NCI-H2196 (cell line): ENCODE measurements around the gene DRAP1.
"Not testable (repeated sequence)": the region's sequence is repeated elsewhere in the genome, so short reads cannot be mapped to it uniquely, and the experiment has no call there.

Experiments
- DNase-seq: peaks from one replicate; lab custom pipeline; 2025; ENCODE audit not compliant: unreplicated experiment; lab: John Stamatoyannopoulos, UW

DRAP1 gene

DNA sequence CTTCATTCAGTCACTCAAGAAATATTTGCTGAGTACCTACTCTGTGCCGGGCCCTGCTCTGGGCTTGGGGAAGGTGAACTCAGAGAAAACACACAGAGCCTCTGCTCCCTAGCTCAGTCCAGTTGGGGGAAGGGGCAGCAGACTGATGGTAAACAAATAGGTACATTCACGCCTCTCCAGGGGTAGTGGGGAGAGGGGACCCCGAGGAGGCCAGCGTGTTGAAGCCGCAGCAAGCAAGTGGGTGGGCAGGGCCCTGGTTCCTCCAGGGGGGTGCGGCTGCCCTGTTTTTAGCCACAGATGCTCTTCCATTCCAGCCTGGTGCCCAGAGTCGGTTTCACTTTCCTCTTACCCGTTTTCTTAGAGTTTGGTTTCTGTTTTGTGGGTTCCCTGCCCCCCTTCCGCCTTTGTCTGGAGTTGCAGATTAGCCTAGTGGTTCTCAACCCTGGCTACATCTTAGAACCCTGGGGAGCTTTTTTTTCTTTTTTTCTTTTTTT lies 8.7 kb downstream of the DRAP1 start:
- no peak for DNase-seq

DNA sequence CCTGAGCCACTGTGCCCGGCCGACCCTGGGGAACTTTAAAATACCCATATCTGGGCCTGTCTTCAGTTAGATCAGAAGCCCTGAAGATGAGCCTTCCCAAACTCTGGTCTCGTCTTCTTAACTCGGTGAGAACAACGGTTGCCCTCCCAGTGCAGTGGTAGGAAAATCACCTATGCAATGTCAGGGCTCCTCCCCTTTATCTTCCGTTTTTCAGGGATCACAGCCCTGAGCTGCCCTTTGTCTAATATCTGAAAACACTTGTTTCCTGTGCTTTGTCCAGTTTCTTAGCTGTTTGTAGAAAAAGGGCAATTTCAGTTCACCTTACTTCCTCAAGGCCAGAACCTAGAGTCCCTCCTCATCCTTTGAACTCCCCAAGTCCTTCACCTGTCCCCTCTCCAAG lies 9.4 kb downstream of the DRAP1 start:
- DNase-seq: no peak

DNA sequence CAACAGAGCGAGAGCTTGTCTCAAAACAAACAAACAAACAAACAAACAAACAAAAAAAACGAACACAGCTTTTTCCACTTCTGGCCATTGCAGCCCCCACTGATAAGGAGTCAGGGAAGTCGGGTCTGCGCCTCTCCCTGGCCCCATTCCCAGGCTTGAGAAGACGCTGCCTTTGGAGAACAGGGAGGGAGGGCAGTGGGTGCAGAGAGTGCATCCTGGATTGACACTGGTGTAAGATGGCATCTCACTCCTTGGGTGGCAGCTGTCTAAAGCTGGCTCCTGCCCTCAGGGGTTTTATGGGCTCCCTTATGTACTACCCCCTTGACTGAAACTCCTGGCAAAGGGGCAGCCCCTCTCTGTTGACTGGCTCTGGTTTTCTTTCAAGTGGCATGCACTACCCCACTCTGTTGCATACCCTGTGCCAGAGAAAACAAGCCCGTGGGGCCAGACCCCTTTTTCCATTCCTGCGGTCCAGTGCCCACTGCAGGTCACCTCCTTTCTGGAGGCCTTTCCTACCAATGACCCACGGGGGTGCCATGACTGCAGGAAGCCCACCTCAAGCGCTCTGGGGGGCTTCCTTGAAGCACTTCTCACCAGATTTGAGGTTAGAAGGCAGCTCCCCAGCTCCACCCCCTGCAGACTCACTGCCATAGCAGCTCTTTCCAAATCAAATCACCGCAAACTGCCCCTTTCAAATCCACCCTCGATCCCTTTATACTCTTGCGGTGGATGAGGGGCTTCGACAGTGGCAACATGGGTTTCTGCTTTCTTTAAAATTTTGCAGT lies 12.7 kb downstream of the DRAP1 start:
- DNase-seq: no peak

DNA sequence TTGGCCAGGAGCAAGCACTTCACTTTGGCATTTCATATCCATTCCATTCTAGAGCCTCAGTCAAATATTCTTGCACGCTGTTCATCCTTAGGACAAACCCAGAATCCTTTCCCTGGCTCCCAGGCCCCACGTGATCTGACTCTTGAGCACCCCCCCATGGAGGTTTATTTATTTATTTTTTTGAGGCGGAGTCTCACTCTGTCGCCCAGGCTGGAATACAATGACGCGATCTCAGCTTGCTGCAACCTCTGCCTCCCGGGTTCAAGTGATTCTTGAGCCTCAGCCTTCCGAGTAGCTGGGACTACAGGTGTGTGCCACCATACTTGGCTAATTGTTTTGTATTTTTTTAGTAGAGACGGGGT lies 13.3 kb downstream of the DRAP1 start:
- no peak for DNase-seq

DNA sequence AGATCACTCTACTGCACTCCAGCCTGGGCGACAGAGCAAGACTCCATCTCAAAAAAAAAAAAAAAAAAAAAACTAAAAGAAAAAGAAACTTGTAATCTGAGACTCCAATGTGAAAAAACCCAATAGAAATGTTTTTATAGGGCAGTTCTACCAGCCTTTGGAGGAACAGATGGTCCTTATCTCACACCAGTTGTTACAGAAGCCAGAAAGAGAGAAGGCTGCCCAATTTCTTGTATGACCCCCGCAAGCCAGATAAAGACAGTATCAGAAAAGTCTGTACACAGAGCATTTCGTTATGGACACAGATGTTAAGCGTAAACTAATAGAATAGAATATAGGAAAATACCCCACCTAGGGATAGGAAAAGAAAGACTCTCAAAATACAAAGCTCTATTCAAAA lies 14.8 kb downstream of the DRAP1 start:
- DNase-seq: no peak

DNA sequence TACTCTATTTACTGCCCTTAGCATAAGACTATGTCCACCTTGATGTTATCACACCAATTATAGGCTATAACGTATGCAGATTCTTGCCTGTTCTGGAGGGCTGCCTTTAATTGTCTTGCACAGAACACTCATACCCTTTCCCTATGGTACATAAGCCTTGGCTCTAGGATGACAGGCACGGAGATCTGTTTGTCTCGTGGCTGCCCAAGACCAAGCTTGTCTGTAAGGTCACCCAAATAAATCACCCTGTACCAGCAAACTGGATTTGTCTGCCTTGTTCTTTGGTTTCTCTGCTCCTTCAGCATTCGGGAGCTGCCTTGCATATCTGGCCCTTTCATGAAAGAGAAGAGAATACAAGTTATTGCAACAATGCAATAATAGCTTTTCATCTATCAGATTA lies 18.5 kb downstream of the DRAP1 start:
- no peak for DNase-seq

DNA sequence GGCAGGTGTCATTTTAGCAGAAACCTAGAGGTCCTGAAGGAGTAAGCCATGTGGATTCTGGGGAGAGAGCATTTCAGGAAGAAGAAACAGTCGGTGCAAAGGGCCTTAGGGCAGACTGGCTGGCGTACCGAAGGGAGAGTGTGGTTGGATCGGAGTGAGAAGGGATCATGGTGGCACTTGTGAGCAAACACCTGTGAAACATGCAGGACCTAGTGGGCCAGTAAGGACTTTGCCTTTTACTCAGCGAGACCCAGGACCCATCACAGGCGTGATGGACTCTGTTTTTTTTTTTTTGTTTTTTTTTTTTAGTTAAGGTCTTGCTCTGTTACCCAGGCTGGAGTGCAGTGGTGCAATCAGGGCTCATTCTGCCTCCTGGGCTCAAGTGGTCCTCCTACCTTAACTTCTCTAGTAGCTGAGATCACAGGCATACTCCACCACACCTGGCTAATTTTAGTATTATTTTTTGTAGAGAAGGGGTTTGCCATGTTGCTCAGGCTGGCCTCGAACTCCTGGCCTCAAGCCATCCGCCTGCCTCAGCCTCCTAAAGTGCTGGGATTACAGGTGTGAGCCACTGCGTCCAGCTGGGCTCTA lies 22.6 kb downstream of the DRAP1 start:
- no peak for DNase-seq

DNA sequence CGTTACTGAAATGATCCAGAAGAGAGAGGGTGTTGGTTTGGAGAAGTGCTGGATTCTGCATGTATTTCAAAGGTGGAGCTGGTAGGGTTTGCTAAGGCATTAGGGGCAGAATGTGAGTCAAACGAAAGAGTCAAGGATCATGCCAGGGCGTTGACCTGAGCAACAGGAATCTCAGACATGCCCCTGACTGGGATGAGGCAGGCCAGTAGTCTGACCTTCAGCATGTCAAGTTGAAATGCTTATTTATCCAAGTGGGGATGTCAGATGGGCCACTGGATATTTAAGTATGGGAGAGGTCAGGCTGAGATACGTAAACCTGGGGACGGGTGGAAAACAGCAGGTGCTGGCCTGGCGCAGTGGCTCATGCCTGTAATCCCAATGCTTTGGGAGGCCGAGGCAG lies 23.3 kb downstream of the DRAP1 start:
- no peak for DNase-seq

DNA sequence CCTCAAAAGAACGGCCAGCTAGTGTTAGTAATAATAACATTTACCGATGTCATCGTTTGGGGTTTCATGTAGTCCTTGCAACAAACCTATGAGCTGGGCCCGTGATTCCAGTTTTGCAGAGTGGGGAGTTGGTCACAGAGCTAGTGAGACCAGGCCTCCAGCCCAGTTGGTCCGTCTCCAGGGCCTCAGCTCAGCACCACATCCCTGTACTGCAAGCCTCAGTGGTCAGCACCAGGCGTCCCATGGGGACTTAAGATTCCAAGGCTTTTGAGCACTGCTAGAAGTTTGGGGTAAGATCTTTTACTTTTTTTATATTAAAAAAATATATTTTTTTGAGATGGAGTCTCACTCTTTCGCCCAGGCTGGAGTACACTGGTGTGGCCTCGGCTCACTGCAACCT lies 25.0 kb downstream of the DRAP1 start:
- DNase-seq: no peak

DNA sequence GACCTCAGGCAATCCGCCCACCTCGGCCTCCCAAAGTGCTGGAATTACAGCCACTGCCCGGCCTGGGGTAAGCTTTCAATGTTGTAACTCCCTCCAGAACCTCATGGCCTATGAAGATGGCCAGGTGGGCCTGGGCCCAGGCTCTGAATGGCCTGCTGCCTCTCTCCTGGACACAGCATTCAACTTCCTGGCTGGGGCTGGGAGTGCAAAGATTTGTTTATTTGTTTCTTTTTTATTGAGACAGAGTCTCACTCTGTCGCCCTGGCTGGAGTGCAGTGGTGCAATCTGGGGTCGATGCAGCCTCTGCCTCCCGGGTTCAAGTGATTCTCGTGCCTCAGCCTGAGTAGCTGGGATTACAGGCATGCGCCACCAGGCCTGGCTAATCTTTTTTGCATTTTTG lies 25.5 kb downstream of the DRAP1 start:
- DNase-seq: no peak

DNA sequence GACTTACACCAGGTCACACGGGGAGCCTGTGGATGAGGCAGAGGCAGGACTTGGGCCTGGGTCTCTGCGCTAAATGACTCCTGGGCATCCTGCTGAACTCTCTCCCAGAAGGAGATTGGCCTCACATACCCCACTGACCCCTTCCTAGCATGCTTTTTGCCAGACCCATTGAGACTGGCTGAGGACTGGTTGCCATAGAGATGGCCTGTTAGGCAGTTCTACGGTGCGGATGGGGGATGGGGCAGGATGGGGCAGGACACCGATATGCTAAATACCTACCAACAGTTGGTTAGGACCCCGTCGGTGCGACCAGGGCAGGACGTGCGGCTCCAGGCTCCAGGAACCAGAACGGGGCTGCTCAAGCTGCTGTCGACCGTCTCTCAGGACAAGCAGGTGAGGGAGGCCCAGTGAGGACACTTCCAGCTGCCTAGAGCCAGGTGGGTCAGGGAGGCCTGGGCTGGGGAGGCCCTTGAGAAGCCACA lies 26.2 kb downstream of the DRAP1 start, which contains the start of gene TSGA10IP:
Gene TSGA10IP, plus strand, starts transcription at position 51 of the 482 bp plus-strand sequence. Its CDS starts 196 bp downstream, at position 247.
- DNase-seq: no peak

DNA sequence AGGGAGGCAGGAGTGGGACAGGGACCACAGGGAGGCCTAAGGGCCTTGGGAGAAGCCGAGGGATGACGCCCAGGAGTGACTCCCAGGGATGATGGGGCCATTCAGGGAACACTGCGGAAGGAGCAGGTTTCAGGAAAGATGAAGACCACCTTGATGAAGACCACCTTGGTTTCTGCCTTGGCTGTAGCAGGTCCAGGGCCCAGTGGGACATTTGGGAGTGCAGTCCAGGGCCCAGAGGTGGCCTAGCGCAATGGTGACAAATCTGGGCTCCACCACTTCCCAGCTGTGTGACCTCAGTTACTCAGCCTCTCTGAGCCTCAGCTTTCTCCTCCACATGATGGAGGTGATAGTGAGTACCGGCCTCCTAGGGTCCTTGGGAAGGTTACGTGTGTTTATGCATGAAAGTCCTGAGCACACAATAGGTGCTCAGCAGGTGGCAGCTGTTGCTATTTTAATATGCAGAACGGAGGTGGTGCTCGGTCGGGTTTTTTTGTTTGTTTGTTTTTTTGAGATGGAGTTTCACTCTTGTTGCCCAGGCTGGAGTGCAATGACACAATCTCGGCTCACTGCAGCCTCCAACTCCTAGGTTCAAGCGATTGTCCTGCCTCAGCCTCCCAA lies 26.8 kb downstream of the DRAP1 start:
- no peak for DNase-seq

DNA sequence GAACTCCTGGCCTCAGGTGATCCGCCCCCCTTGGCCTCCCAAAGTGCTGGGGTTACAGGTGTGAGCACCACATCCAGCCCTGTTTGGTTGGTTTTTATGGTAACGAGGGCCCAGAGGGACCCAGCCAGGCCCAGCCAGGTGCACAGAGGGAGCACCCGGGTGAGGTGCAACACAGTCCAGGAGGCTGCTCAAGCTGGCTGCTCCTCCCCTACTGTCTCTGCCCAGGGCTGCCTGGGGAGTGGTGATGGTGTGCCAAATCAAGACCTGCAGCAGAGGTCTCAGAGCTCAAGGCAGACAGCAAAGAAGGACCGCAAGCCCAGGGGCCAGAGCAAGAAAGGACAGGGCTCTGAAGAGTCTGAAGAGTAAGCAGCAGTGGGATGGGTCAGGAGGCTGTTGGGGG lies 27.4 kb downstream of the DRAP1 start:
- no peak for DNase-seq

DNA sequence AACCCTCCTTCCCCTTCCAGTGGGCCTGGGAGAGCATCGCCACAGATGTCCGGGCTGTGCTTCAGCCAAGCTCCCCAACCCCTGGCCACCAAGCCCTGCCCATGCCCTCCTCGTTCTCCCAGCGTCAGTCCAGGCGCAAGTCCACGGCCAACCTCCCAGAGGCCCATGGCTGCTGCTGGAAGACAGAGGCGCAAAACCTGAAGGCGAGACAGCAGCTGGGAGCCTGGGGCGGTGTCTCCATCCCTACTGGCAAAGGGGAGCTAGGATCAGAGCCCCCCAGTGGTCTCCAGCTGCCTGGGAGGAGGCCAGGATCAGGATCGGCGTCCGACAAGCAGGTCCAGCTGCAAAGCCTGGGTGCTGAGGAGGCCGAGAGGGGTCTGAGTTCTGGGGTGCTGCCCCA lies 27.9 kb downstream of the DRAP1 start:
- DNase-seq: no peak

DNA sequence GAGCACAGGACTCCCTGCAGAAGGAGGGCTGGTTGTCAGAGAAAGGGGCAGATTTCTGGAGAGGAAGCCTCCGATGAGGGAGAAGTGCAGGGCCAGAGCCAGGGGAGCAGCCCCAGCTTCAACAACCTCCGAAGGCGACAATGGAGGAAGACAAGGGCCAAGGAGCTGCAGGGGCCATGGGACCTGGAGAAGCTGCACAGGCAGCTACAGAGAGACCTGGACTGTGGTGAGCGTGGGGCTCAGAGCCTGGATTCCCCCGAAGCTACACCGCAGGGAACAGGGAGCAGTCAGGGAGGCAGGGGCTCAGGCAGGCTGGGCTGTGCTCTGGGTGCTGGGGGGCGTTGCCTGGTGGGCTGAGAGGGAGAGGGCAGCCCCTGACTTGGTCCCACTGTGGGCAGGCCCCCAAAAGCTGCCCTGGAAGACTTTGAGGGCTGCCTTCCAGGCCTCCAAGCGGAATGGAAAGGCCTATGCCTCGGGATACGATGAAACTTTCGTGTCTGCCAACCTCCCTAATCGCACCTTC lies 28.4 kb downstream of the DRAP1 start:
- DNase-seq: no peak

DNA sequence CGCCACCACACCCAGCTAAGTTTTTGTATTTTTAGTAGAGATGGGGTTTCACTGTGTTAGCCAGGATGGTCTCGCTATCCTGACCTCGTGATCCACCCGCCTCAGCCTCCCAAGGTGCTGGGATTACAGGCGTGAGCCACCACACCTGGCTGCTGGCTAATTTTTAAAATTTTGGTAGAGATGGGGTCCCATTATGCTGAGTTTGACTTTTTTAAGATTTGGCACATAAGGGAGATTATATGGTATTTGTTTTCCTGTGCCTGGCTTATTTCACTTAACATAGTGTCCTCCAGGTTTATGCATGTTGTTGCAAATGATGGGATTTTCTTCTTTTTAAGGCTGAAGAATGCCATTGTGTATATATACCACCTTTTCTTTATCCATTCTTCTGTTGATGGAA lies 31.5 kb downstream of the DRAP1 start:
- not testable (repeated sequence) for DNase-seq

DNA sequence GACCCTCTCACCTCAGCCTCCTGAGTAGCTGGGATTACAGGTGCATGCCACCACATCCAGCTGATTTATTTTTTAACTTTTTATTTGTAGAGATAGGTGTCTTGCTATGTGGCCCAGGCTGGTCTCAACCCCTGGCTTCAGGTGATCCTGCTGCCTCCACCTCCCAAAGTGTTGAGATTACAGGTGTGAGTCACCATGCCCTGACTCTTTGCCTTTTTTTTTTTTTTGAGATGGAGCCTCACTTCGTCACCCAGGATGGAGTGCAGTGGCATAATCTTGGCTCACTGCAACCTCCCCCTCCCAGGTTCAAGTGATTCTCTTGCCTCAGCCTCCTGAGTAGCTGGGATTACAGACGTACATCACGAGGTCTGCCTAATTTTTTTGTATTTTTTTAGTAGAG lies 32.4 kb downstream of the DRAP1 start:
- not testable (repeated sequence) for DNase-seq

DNA sequence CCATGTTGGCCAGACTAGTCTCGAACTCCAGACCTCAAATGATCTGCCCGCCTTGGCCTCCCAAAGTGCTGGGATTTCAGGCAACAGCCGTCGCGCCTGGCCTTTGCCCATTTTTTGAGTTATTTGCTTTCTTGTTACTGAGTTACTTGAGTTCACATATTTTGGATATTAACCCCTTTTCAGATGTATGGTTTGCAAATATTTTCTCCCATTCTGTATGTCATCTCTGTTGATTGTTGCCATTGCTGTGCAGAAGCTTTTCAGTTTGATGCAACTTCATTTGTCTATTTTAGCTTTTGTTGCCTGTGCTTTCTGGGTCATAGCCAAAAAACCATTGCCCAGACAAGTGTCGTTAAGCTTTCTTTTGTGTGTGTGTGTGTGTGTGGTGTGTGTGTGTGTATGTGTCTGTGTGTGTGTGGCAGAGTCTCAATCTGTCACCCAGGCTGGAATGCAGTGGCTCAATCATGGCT lies 32.9 kb downstream of the DRAP1 start:
- DNase-seq: no peak

DNA sequence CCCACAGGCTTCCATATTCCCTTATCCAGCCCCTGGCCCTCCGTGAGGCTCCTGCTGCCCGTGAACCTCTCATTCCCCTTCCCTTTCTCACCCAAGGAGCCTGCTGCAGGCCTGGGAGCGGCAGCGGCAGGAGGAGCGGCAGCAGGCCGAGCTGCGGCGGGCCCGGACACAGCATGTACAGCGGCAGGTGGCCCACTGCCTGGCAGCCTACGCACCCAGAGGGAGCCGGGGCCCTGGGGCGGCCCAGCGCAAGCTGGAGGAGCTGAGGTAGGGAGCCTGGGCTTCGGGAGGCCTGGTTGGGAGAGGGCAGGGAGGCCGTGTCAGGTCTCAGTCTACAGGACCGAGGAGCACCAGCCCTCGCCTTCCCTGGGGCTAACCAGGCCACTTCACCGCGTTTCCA lies 34.2 kb downstream of the DRAP1 start:
- DNase-seq: no peak

DNA sequence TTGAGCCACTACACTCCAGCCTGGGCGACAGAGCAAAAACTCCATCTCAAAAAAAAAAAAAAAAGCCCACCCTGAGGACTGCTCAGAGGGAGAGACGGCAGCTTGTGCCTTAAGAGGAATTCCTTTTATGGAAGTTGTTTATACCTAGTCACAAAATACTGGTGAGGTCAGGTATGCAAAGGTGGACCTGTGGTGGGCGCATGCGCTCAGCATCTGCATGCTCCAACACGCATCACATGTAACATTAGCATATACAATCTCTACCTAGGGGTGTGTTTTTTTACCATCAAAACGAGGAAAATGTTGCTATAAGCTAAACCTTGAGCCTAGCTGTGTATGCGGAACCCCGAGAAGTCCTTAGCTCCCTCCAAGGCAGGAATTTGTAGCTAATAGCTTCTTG lies 35.5 kb downstream of the DRAP1 start:
- no peak for DNase-seq

DNA sequence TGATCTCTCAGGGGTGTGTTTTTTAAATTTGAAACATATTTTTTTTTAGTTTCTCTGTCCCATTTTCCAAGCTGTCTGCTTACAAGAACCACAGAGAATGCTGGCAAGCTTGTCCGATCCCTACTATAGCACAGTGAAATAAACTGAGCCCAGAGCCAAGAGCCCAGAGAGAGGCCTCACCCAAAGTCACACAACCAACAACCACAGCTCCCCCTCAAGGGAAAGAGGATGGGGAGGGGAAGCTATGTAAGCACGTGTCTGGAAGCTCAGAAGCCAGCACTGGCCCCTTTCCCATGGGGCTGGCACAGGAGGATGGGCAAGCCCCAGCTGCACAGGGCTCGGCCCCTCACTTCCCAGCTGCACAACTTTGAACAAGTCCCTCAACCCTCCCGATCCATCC lies 39.1 kb downstream of the DRAP1 start:
- no peak for DNase-seq
